ENCODE results near the gene POLK. TPM values are rescaled to one million over a fixed set of nuclear protein-coding genes. Genes with fewer than 3 reads are reported as not detected.

POLK gene
- total and polyA plus RNA-seq, 2 of the 4 experiments (the other 2 are of a cell fraction): 10.4 to 24.4 TPM

DNA sequence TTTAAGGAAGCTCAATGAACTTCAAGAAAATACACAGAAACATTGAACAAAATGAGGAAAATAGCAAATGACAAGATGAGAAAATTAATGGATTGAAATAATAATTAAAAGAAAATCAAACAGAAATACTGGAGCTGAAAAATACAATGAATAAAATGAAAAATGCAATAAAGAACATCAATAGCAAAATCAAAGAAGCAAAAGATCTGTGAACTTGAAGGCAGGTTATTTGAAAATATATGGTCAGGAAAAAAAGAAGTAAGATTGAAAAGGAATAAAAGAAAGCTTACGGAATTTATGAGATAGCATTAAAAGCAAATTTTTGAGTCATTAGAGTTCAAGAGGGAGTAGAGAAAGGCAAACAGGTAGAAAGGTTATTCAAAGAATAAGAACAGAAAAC is 42.7 kb upstream of the POLK start:
- Histone ChIP-seq H3K4me2 (ENCODE audit: low read depth, low read length) (no peak overlapping the region), H2AFZ (replicated peaks; ENCODE audit: low read length, poor library complexity) (no peak overlapping the region), H2AK9ac (replicated peaks; ENCODE audit: low read depth, low read length, poor library complexity) (no peak overlapping the region), H3K14ac (replicated peaks; ENCODE audit: low read depth, low read length) (no peak overlapping the region), H3K79me1 (ENCODE audit: low read depth in 1 of 2, low read length in 2 of 2) (peaks cover 12 to 36% of the 10 kb centered on the region in 2 experiments; a peak in 3 of 4 replicates), H4K91ac (ENCODE audit: insufficient read depth, low read depth, low read length) (no peak overlapping the region), H2BK5ac (ENCODE audit: low read depth, low read length, poor library complexity, severe bottlenecking) (no peak overlapping the region), H3K27me3 (ENCODE audit: control insufficient read depth, insufficient read depth, low read length) (no peaks in the 10 kb centered on the region), H3K9me3 (ENCODE audit: control insufficient read depth, insufficient read depth, low read length) (peaks cover 7% of the 10 kb centered on the region; the same call in 1 of the 2 replicates), H3K27ac (ENCODE audit: insufficient read depth, low read length) (no peak overlapping the region), H2BK20ac (ENCODE audit: low read depth, low read length) (no peak overlapping the region), H3K36me3 (ENCODE audit: control insufficient read depth, insufficient read depth, low read length) (no peaks in the 10 kb centered on the region), H3K23ac (ENCODE audit: low read depth, low read length) (no peak overlapping the region), H3K4ac (ENCODE audit: low read depth, low read length) (no peak overlapping the region), H3K4me1 (ENCODE audit: control insufficient read depth, insufficient read depth, low read length) (no peaks in the 10 kb centered on the region), H3K4me3 (ENCODE audit: insufficient read depth, low read depth, low read length) (no peak overlapping the region), H2BK15ac (ENCODE audit: low read depth, low read length) (no peak overlapping the region), H3K9me1 (ENCODE audit: insufficient read depth, low read length) (no peaks in the 10 kb centered on the region), H4K8ac (ENCODE audit: low read depth in 2 of 2, low read length in 2 of 2) (no peak overlapping the region), H2AK5ac (ENCODE audit: low read depth, low read length) (no peak overlapping the region), H2BK120ac (ENCODE audit: low read depth, low read length) (no peak overlapping the region), H4K5ac (ENCODE audit: low read depth, low read length) (no peak overlapping the region), H3K9ac (ENCODE audit: low read depth, low read length) (no peak overlapping the region), H3K18ac (ENCODE audit: low read depth, low read length) (no peak overlapping the region), H4K20me1 (ENCODE audit: insufficient read depth, low read length) (peaks cover 16% of the 10 kb centered on the region; the same call in 1 of the 2 replicates), H3K56ac (ENCODE audit: extremely low read depth, insufficient read depth, low read length) (no peak overlapping the region)
- dilution Hi-C loops (cut with HindIII; ENCODE audit: low sequenced_read_pairs, unreplicated experiment): no loop called here
- ATAC-seq (ENCODE audit: low read depth): no peak
- no TSS peak for BruUV-seq (replicated peaks)
- ChIA-PET CTCF (interaction anchor here (0.7 kb wide), 1 partner anchor 12 kb away, joined by 3 read pairs; no protein-coding TSS in a partner anchor), POLR2A (ENCODE audit: unreplicated experiment) (interaction anchor here (0.6 kb wide), 1 partner anchor 9 kb away, joined by 9 read pairs; no protein-coding TSS in a partner anchor)
- DNase-seq: no peak
- TF ChIP-seq SMC3 (IDR thresholded peaks at IDR 0.05; ENCODE audit: low read depth, low read length) (no peak), RAD21 (IDR thresholded peaks at IDR 0.05; ENCODE audit: low read length) (no peak), RFX5 (IDR thresholded peaks at IDR 0.05; ENCODE audit: low read depth, low read length) (no peak), POLR2A (IDR thresholded peaks at IDR 0.05; ENCODE audit: low read depth, low read length) (no peak), FOS (IDR thresholded peaks at IDR 0.05; ENCODE audit: low read depth, low read length) (no peak), MXI1 (IDR thresholded peaks at IDR 0.05; ENCODE audit: borderline replicate concordance, low read depth, low read length) (no peak), CEBPB (IDR thresholded peaks at IDR 0.05; ENCODE audit: low read depth, low read length) (no peak), NFE2L2 (IDR thresholded peaks at IDR 0.05; ENCODE audit: low read depth, low read length) (no peak), MAZ (IDR thresholded peaks at IDR 0.05; ENCODE audit: borderline replicate concordance, low read depth, low read length) (no peak), CHD1 (IDR thresholded peaks at IDR 0.05; ENCODE audit: low read depth, low read length) (no peak), RCOR1 (IDR thresholded peaks at IDR 0.05; ENCODE audit: insufficient replicate concordance, low read length) (no peak), MAFK (IDR thresholded peaks at IDR 0.05; ENCODE audit: low read depth, low read length) (no peak), BHLHE40 (IDR thresholded peaks at IDR 0.05; ENCODE audit: low read depth, low read length) (no peak)
- TF ChIP-seq, protein P1, sequence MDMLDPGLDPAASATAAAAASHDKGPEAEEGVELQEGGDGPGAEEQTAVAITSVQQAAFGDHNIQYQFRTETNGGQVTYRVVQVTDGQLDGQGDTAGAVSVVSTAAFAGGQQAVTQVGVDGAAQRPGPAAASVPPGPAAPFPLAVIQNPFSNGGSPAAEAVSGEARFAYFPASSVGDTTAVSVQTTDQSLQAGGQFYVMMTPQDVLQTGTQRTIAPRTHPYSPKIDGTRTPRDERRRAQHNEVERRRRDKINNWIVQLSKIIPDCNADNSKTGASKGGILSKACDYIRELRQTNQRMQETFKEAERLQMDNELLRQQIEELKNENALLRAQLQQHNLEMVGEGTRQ (IDR thresholded peaks at IDR 0.05; ENCODE audit: low read depth, low read length): no peak
- TF ChIP-seq, protein P2, sequence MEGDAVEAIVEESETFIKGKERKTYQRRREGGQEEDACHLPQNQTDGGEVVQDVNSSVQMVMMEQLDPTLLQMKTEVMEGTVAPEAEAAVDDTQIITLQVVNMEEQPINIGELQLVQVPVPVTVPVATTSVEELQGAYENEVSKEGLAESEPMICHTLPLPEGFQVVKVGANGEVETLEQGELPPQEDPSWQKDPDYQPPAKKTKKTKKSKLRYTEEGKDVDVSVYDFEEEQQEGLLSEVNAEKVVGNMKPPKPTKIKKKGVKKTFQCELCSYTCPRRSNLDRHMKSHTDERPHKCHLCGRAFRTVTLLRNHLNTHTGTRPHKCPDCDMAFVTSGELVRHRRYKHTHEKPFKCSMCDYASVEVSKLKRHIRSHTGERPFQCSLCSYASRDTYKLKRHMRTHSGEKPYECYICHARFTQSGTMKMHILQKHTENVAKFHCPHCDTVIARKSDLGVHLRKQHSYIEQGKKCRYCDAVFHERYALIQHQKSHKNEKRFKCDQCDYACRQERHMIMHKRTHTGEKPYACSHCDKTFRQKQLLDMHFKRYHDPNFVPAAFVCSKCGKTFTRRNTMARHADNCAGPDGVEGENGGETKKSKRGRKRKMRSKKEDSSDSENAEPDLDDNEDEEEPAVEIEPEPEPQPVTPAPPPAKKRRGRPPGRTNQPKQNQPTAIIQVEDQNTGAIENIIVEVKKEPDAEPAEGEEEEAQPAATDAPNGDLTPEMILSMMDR (conservative IDR thresholded peaks at IDR 0.05; ENCODE audit: low read depth, low read length): no peak
- TF ChIP-seq, protein P3, sequence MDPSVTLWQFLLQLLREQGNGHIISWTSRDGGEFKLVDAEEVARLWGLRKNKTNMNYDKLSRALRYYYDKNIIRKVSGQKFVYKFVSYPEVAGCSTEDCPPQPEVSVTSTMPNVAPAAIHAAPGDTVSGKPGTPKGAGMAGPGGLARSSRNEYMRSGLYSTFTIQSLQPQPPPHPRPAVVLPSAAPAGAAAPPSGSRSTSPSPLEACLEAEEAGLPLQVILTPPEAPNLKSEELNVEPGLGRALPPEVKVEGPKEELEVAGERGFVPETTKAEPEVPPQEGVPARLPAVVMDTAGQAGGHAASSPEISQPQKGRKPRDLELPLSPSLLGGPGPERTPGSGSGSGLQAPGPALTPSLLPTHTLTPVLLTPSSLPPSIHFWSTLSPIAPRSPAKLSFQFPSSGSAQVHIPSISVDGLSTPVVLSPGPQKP (IDR thresholded peaks at IDR 0.05; ENCODE audit: borderline replicate concordance, low read depth, low read length): no peak
- 100% methylated on average over 1 of the region's 1 CpG; no CpG with 5 or more reads in 1 of the 2 experiments for WGBS, 2 experiments (ENCODE audit: extremely low coverage in 2 of 2, insufficient read length in 1 of 2)
- in situ Hi-C loops (cut with MboI; ENCODE audit: low sequenced_read_pairs): no loop called here
- intact Hi-C loops (cut with micrococcal nuclease): no loop called here
